SU-DHL-6 (cell line): ENCODE data around the gene VASN.

Source experiments
- H2AFZ ChIP-seq: fragments of 200-600 bp; sonication (generic); 2 replicates; pipeline ENCODE4 v1.6.1; 2014; ENCODE audit warnings: low read depth, mild to moderate bottlenecking, moderate library complexity, mixed read lengths, antibody characterized with exemption, low read length; ENCODE audit not compliant: severe bottlenecking
- H3F3A ChIP-seq: fragments of 200-600 bp; shearing (Covaris generic); 2 replicates; pipeline ENCODE4 v1.6.0; 2016; ENCODE audit warnings: antibody characterized with exemption, mild to moderate bottlenecking; ENCODE audit not compliant: insufficient read depth
- H3K27ac ChIP-seq: fragments of 200-600 bp; sonication (generic); 2 replicates; pipeline ENCODE4 v1.5.1; 2016; ENCODE audit warnings: low read depth, mild to moderate bottlenecking, low read length, moderate library complexity, mixed read lengths
- H3K27me3 ChIP-seq: fragments of 200-600 bp; sonication (generic), shearing (Covaris generic); 2 replicates; pipeline ENCODE4 v1.6.0; 2014; ENCODE audit warnings: mild to moderate bottlenecking, low read length
- H3K36me3 ChIP-seq: fragments of 200-600 bp; sonication (generic); 2 replicates; pipeline ENCODE4 v1.6.1; 2014; ENCODE audit warnings: mild to moderate bottlenecking, low read length, mixed read lengths
- H3K4me2 ChIP-seq: fragments of 300-600, 200-600 bp; shearing (Covaris generic), sonication (generic); 2 replicates; pipeline ENCODE4 v1.6.0; 2014; ENCODE audit warnings: low read length, low read depth, mild to moderate bottlenecking; ENCODE audit not compliant: poor library complexity, severe bottlenecking
- H3K4me3 ChIP-seq: fragments of 200-600 bp; sonication (generic); 2 replicates; pipeline ENCODE4 v1.5.1; 2014; ENCODE audit warnings: antibody characterized with exemption, low read length, mild to moderate bottlenecking, mixed read lengths; ENCODE audit not compliant: insufficient read depth, poor library complexity, severe bottlenecking
- H3K79me2 ChIP-seq: fragments of 200-600 bp; sonication (generic); 2 replicates; pipeline ENCODE4 v1.6.1; 2014; ENCODE audit warnings: mild to moderate bottlenecking, low read length, moderate library complexity; ENCODE audit not compliant: insufficient read depth
- H3K9ac ChIP-seq: fragments of 200-600 bp; sonication (generic); 2 replicates; pipeline ENCODE4 v1.7.0; 2014; ENCODE audit warnings: mild to moderate bottlenecking, low read length
- H3K9me2 ChIP-seq: fragments of 200-600 bp; sonication (generic); replicated peaks from 2 replicates; pipeline ENCODE4 v1.6.1; 2014; ENCODE audit warnings: low read length; ENCODE audit not compliant: insufficient read depth
- H3K9me3 ChIP-seq: fragments of 200-600 bp; sonication (generic); 2 replicates; pipeline ENCODE4 v1.6.1; 2014; ENCODE audit warnings: low read length, mixed read lengths; ENCODE audit not compliant: insufficient read depth
- H4K20me1 ChIP-seq: fragments of 200-600 bp; sonication (generic); 2 replicates; pipeline ENCODE4 v1.6.1; 2014; ENCODE audit warnings: low read depth, mild to moderate bottlenecking, antibody characterized with exemption, low read length, moderate library complexity, mixed read lengths
- CTCF ChIP-seq: fragments of 200-600 bp; sonication (generic); IDR thresholded peaks from one replicate; pipeline ENCODE4 v1.5.1; 2017; ENCODE audit warnings: antibody characterized with exemption, mild to moderate bottlenecking, low read length, moderate library complexity; ENCODE audit not compliant: insufficient read depth, poor library complexity, severe bottlenecking
- EZH2phosphoT487 ChIP-seq: fragments of 200-600 bp; sonication (generic), shearing (Covaris generic); conservative IDR thresholded peaks from 2 replicates; pipeline ENCODE4 v1.6.1; 2018; ENCODE audit warnings: mild to moderate bottlenecking, antibody characterized with exemption, low read length, moderate library complexity, mixed read lengths

VASN gene

GRCh38 chr16:4367393-4367856, 4.2 kb upstream of the VASN start:
- Histone ChIP-seq H3K4me3 (no peak overlapping the region), H3F3A (peaks cover 13% of the 10 kb centered on the region; the same call in 1 of the 2 replicates), H2AFZ (no peak overlapping the region), H3K9ac (no peak overlapping the region), H3K36me3 (no peaks in the 10 kb centered on the region), H3K9me3 (no peaks in the 10 kb centered on the region), H3K79me2 (no peaks in the 10 kb centered on the region), H3K9me2 (no peaks in the 10 kb centered on the region), H3K27me3 (no peaks in the 10 kb centered on the region), H3K4me2 (no peak overlapping the region), H3K27ac (no peak overlapping the region), H4K20me1 (peaks cover 3% of the 10 kb centered on the region; the same call in 1 of the 2 replicates)
- TF ChIP-seq EZH2phosphoT487 (no peak), CTCF (no peak)

- Histone ChIP-seq H3K9me3 (no peaks in the 10 kb centered on the region), H3K79me2 (no peaks in the 10 kb centered on the region), H2AFZ (no peak overlapping the region), H3F3A (peaks cover under 1% of the 10 kb centered on the region; the same call in 1 of the 2 replicates), H3K4me3 (no peak overlapping the region), H3K36me3 (no peaks in the 10 kb centered on the region), H3K9ac (no peak overlapping the region), H3K4me2 (no peak overlapping the region), H3K27ac (no peak overlapping the region), H4K20me1 (peaks cover 3% of the 10 kb centered on the region; the same call in 1 of the 2 replicates), H3K9me2 (no peaks in the 10 kb centered on the region), H3K27me3 (no peaks in the 10 kb centered on the region)
- TF ChIP-seq EZH2phosphoT487 = no peak
- no peak for TF ChIP-seq CTCF
Measured at GRCh38 chr16:4369007-4369733, 2.5 kb upstream of the VASN start.

GRCh38 chr16:4370151-4370550, 1.5 kb upstream of the VASN start:
- Histone ChIP-seq H3K79me2 (no peaks in the 10 kb centered on the region), H3K4me3 (no peak overlapping the region), H3K27me3 (no peaks in the 10 kb centered on the region), H3K36me3 (no peaks in the 10 kb centered on the region), H3K9ac (no peak overlapping the region), H4K20me1 (peaks cover 3% of the 10 kb centered on the region; the same call in 1 of the 2 replicates), H3K9me3 (no peaks in the 10 kb centered on the region), H3K9me2 (no peaks in the 10 kb centered on the region), H3K27ac (no peak overlapping the region), H2AFZ (no peak overlapping the region), H3F3A (no peaks in the 10 kb centered on the region), H3K4me2 (no peak overlapping the region)
- TF ChIP-seq CTCF (no peak), EZH2phosphoT487 (no peak)
